T1000 (cell line): Measurements from ENCODE around the gene OR2K2.
"Not testable (repeated sequence)": the region's sequence is repeated elsewhere in the genome, so short reads cannot be mapped to it uniquely, and the experiment has no call there.

Source experiments
- DNase-seq: peaks from one replicate; lab custom pipeline; 2025; ENCODE audit warnings: mixed read lengths; lab: John Stamatoyannopoulos, UW

Gene OR2K2

DNA sequence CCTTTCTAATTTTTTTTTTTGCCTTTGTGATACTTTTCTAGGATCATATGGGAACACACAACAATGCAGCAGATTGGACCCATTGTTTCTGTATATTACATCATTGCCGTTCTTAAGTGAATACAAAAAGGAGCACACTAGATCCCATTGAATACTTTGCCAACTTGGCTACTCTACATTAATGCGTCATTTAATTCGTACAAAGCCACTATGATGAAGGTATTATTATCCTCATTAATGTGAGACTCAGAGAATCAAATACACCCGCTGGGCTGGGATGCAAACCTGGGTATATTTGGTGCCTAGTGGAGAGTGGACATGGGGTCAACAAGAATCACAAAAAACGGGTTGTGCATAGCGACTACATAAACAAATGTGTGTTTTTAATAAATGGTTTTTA lies 31.9 kb downstream of the OR2K2 start:
- no peak for DNase-seq

DNA sequence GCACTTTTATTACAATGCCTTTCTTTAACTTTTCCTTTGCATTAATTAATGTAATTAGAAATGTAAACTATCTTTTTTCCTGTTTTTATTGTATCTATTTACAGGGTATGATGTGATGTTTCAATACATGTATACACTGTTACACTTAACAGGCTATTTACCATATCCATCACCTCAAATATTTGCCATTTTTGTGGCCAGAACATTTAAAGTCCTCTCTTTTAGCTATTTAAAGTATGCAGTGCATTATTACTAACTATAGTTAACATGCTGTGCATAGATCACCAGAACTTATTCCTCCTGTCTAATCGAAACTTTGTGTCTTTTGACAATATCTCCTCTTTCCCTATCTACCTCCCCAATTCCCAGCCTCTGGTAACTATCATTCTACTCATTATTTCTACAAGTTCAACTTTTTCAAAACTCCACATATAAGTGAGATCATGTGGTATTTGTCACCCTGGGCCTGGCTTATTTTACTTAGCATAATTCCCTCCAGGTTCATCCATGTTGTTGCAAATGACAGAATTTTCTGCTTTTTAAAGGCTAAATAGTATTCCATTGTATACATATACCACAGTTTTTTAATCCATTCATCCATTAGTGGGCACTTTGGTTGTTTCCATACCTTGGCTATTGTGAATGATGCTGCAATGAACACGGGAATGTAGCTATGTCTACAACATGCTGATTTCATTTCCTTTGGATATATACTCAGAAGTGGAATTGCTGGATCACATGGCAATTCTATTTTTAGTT lies 32.8 kb downstream of the OR2K2 start:
- no peak for DNase-seq

DNA sequence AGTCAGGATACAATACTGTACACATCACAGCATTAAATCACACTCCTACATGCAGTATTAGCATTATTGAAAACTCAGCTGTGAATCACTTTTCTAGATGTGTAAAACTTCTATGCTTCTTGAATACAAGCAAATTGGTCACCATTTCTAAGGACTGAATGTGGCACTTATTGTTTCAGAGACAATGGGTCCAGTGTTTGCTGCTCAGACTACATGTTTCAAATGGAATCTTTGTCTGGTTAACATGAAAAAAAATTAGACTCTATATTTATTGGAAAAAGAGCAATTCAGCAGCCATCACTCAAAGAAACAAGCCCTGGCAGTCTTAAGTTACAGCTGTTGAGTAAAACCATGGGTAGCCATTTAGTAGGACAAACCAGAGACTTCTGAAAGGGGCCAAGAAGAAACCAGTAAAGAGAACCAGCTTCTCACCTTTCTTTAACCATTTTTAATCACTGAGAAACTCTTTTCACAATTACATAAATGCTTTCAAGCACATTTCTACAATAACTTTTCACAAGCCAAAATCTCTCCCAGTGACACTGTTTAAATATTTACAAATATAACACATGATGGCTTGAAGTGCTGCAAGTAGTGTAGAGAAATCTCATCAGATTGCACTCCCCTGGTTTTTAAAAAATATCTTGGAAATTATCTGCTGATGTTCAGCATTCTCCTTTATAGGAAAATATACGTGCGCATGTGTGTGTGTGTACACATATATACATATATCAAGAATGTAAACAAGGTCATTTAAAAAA lies 35.2 kb downstream of the OR2K2 start:
- DNase-seq: no peak

DNA sequence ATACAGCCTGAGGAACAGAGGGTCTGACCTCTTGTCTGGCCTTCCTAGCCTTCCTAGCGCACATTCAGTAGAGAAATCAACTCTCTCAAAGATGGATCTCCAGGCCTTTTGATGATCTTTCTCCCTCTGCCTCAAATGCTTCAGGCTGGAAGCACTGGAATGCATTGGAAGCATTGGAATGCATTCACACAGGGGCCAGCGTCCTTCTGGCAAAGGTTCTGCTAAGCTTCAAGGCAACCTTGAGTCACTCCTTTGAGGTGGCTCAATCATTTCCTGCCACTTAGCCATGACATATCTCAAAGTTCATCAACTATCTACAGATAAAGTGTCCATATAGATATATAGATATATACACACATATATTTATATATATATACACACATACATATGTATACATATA lies 42.9 kb downstream of the OR2K2 start:
- peak; percentile 36 for DNase-seq

DNA sequence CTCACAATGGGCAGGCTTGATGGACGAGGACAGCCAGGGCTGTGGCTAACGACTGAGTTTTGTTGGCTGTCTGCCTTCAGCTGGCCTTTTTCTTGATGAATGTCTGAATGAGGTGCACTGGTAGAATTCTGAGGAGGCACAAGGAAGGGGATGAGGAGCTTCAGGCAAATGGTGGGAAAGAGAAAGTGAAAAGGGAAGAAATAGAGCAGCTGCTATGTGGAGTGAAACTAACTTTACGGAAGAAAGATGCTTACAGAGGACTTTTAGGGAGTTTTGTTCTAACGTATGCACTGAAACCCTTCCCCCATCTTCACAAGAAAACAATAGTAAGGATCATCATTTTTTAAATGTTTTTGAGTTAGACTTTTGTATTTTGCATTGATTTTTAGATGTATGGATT lies 45.3 kb downstream of the OR2K2 start:
- DNase-seq: no peak

DNA sequence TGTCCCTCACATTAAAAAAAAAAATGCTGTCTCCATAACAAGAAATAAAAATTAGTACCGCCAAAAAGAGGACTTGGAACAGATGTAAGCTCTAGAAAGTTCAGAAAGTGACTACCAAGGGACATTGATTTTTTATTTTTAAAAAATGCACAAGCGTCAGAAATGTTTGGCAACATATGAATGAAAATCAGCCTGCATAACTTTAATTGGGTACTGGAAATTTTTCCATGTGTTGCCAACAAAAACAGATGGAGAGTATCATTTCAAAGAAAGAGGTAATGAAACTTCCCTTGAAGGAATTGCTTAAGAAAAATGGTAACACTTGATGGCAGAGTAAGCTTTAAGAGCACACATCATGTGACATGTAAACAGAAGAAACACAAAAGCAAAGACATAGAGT lies 47.2 kb downstream of the OR2K2 start:
- no peak for DNase-seq

DNA sequence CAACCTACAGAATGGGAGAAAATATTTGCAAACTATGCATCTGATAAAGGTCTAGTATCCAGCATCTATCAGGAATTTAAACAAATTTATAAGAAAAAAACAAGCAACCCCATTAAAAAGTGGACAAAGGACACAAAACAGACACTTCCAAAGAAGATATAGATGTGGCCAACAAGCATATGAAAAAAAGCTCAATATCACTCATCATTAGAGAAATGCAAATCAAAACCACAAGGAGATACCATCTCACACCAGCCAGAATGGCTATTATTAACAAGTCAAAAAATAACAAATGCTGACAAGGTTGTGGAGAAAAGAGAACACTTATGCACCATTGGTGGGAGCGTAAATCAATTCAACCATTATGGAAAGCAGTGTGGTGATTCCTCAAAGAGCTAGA lies 49.2 kb downstream of the OR2K2 start:
- not testable (repeated sequence) for DNase-seq
